ENCODE data around the gene DYNC1I1. TPM values are rescaled to one million over a fixed set of nuclear protein-coding genes. Genes with fewer than 3 reads are reported as not detected.

DYNC1I1 gene
- total RNA-seq, 3 donors from 2014 or later, result 0.41 to 42.6 (median 1.5) TPM

GRCh38 chr7:96135241-96135640, 362.9 kb downstream of the DYNC1I1 start:
- no peaks in the 10 kb centered on the region for H3K9me3 ChIP-seq
- no peak for DNase-seq

GRCh38 chr7:96136600-96137239, 364.4 kb downstream of the DYNC1I1 start:
- no peaks in the 10 kb centered on the region for H3K9me3 ChIP-seq
- H3K4me3 ChIP-seq, result no peak overlapping the region
- TF ChIP-seq CTCF (IDR thresholded peaks at IDR 0.05), result no peak
- ATAC-seq (no peak), DNase-seq (no peak)
- no peaks in the 10 kb centered on the region for H3K4me1 ChIP-seq (ENCODE audit: low read depth)
- H3K36me3 ChIP-seq (ENCODE audit: low read depth), result no peaks in the 10 kb centered on the region
- intact Hi-C loops (cut with DNase I, micrococcal nuclease), result no loop called here

More at GRCh38 chr7:96135241-96135640, 362.9 kb downstream of the DYNC1I1 start:
- ATAC-seq, result no peak
- intact Hi-C loops (cut with DNase I, micrococcal nuclease), result no loop called here
- TF ChIP-seq CTCF (IDR thresholded peaks at IDR 0.05), result no peak
- Histone ChIP-seq H3K4me1 (ENCODE audit: low read depth) (no peaks in the 10 kb centered on the region), H3K36me3 (ENCODE audit: low read depth) (no peaks in the 10 kb centered on the region), H3K4me3 (no peak overlapping the region)

- intact Hi-C loops (cut with DNase I, micrococcal nuclease), result no loop called here
- TF ChIP-seq CTCF (IDR thresholded peaks at IDR 0.05), result no peak
- Histone ChIP-seq H3K36me3 (ENCODE audit: low read depth) (no peaks in the 10 kb centered on the region), H3K4me1 (ENCODE audit: low read depth) (no peaks in the 10 kb centered on the region), H3K4me3 (no peak overlapping the region), H3K9me3 (no peaks in the 10 kb centered on the region)
- no peak for ATAC-seq
- no peak for DNase-seq
These were observed 371.3 kb downstream of the DYNC1I1 start for GRCh38 chr7:96143495-96144259.

- no peak for ATAC-seq
- Histone ChIP-seq H3K36me3 (ENCODE audit: low read depth) (no peaks in the 10 kb centered on the region), H3K4me1 (ENCODE audit: low read depth) (no peaks in the 10 kb centered on the region), H3K9me3 (no peaks in the 10 kb centered on the region), H3K4me3 (no peak overlapping the region)
- intact Hi-C loops (cut with DNase I, micrococcal nuclease), result no loop called here
- no peak for TF ChIP-seq CTCF (IDR thresholded peaks at IDR 0.05)
- DNase-seq, result no peak
These were observed 371.8 kb downstream of the DYNC1I1 start for GRCh38 chr7:96144260-96144526.

Other genes starting within 250 kb of the DYNC1I1 start
- 100 to 1,000 TPM in 1 of 3 donors, 10 to 100 TPM in 2; 36.2 to 224 (median 50.6) TPM for gene PDK4, start 176.0 kb upstream of the DYNC1I1 start, total RNA-seq

Data from mucosa of descending colon (tissue), 3 donors.